Brain pericyte (primary cell): Measurements from ENCODE around the gene IL36A.

Source experiments
- DNase-seq: peaks from one replicate; pipeline ENCODE4 v3.0.0-alpha.2; 2012; ENCODE audit warnings: low read depth, low spot score

The IL36A gene

DNA sequence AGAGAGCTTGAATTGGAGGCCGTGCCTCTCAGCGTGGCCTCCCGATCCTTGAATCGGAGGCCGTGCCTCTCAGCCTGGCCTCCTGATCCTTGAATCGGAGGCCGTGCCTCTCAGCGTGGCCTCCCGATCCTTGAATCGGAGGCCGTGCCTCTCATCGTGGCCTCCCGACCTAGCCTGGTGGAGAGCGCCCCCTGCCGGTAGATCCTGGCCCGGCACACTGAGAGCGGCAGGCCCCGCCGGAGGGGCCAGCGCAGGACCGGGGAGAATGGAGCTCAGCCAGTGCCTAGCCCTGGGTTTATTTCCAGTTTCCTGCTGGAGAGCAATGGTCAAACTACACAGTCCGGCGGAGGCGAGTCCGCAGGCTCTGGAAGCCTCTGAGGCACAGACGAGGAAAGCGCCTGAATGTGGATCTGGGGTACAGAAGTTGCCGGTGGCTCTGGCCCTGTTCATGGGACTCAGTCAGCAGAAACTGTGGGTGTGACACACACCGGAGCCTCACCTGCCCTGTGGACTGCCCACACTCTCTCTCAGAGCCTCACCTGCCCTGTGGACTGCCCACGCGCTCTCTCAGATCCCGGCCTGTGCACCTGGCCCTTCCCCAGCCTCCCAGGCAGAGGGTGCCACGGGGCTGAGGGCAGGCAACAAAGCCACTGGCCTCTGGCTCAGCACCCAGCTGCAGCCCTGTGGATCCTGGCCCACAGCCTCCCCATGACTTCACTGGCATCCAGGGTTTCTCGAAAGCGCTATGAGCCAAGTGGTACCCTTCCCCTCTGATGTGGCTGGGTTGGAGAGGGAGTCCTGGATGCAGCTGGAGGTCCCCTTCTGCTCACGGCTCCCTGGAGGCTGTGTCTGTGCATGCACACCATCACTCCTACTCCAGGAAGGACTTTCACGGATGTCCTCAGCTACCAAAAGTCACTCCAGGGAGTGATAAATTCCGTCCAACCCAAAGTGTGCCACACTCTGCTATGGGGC lies 45.9 kb downstream of the IL36A start:
- no peak for DNase-seq

DNA sequence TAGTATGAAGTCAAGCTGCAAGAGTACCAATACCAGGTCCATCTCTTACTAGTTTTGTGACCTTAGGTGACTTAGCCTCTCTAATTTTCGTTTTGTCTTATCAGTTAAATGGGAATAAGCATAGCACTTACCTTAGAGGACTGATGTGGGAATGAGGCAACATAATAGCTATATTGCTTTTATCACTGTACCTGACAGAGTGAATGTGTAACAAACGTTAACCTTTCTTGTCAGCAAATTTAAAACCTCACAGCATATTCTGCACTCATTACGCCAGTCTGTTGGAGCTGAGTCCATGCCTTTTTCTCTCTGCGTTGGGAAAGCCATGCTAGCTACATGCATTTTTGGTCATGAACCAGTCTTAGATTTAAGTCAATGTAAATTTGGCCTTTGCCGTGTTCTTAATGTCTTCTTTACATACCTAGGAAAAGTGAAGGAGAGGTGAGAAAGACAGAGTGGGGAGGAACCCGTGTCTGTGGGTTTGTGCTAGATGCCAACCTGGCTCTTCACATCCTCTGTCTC lies 47.2 kb downstream of the IL36A start, which contains the start of gene IL36B:
IL36B (minus strand) TSS at position 472 of the 522 bp plus-strand sequence.
- DNase-seq: no peak

DNA sequence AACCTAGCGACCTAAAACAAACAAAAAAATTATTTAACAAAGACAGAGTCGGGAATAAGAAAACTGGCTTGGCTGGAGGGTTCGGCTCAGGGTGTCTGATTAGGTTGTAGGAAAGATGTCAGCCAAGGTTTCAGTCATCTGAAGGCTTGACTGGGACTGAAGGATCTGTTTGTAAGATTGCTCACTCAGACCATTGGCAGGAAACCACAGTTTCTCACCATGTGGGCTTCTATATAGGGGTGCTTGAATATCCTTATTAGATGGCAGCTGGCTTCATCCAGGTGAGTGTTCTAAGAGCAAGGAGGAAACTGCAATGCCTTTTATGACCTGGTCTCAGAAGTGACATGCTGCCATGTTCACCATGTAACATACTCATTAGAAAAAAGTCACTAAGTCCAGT lies 48.4 kb downstream of the IL36A start:
- no peak for DNase-seq

DNA sequence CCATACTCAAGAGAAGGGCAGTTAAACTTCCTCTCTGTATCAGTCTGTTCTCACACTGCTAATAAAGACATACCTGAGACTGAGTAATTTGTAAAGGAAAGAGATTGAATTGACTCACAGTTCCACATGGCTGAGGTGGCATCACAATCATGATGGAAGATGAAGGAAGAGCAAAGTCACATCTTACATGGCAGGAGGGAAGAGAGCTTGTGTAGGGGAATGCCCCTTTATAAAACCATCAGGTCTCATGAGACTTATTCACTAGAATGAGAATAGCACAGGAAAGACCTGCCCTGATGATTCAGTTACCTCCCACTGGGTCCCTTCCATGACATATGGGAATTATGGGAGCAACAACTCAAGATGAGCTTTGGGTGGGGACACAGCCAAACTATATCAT lies 48.8 kb downstream of the IL36A start:
- DNase-seq: no peak

DNA sequence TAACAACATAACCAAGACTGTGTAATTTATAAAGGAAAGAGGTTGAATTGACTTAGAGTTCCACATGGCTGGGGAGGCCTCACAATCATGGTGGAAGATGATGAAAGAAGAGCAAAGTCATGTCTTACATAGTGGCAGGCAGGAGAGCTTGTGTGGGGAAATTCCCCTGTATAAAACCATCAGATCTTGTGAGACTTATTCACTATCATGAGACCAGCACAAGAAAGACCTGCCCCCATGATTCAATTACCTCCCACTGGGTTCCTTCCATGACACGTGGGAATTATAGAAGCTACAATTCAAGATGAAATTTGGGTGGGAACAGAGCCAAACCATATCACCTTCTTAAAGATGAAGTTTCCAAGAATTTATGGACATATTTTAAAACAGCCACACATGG lies 51.3 kb downstream of the IL36A start:
- DNase-seq: no peak

DNA sequence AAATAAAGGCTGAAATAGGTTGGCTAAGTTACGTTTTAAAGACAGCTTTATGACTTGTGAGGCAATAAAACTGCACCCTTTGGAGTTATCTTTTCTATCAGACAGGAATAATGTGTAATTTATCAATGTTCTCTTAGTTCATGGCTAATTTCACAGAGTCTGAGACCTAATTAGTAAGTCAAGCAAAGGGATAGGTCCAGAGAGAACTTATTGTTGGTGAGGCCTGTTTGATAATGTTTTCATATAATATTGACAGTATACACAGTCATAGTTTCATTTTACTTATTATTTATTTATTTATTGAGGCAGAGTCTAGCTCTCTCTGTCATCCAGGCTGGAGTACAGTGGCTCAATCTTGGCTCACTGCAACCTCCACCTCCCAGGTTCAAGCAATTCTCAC lies 51.9 kb downstream of the IL36A start:
- DNase-seq: no peak
